Smooth muscle cell (in vitro differentiated cells): ENCODE results near the gene DSCAML1. TPM values are rescaled to one million over a fixed set of nuclear protein-coding genes. Genes with fewer than 3 reads are reported as not detected.

Experiments used
- DNase-seq: peaks from one replicate; lab custom pipeline; 2025; ENCODE audit not compliant: unreplicated experiment; lab: John Stamatoyannopoulos, UW
- H2AFZ ChIP-seq: fragments of 200-600 bp; sonication (generic); 2 replicates; pipeline ENCODE4 v1.6.0; 2016; ENCODE audit warnings: antibody characterized with exemption, low read depth, mild to moderate bottlenecking
- H3F3A ChIP-seq: fragments of 200-600 bp; sonication (generic); 2 replicates; pipeline ENCODE4 v1.6.0; 2017; ENCODE audit warnings: antibody characterized with exemption, low read depth
- H3K27ac ChIP-seq: fragments of 200-600 bp; sonication (generic); 2 replicates; pipeline ENCODE4 v1.5.1; 2016; ENCODE audit warnings: low read depth, mild to moderate bottlenecking
- H3K27me3 ChIP-seq: fragments of 200-600 bp; sonication (generic); 2 replicates; pipeline ENCODE4 v1.6.1; 2016; ENCODE audit warnings: low read depth, mild to moderate bottlenecking
- H3K36me3 ChIP-seq: fragments of 200-600 bp; sonication (generic); 2 replicates; pipeline ENCODE4 v1.5.1; 2016; ENCODE audit warnings: low read depth
- H3K4me1 ChIP-seq: fragments of 200-600 bp; sonication (generic); 2 replicates; pipeline ENCODE4 v1.5.1; 2016; ENCODE audit warnings: low read depth
- H3K4me2 ChIP-seq: fragments of 200-600 bp; sonication (generic); 2 replicates; pipeline ENCODE4 v1.6.0; 2016; ENCODE audit warnings: mild to moderate bottlenecking
- H3K4me3 ChIP-seq: fragments of 200-600 bp; sonication (generic); 2 replicates; pipeline ENCODE4 v1.5.1; 2016; ENCODE audit warnings: mild to moderate bottlenecking
- H3K79me2 ChIP-seq: fragments of 200-600 bp; sonication (generic); 2 replicates; pipeline ENCODE4 v1.6.0; 2016; ENCODE audit warnings: low read depth, mild to moderate bottlenecking
- H3K9ac ChIP-seq: fragments of 200-600 bp; sonication (generic); 2 replicates; pipeline ENCODE4 v1.6.0; 2016; ENCODE audit warnings: low read depth
- H3K9me3 ChIP-seq: fragments of 200-600 bp; sonication (generic); replicated peaks from 2 replicates; pipeline ENCODE4 v1.5.1; 2016; ENCODE audit warnings: low read depth
- H4K20me1 ChIP-seq: fragments of 200-600 bp; sonication (generic); 2 replicates; pipeline ENCODE4 v1.6.0; 2016; ENCODE audit warnings: low read depth
- WGBS: methylation state at CpG from one replicate; pipeline ENCODE4 v1.1.7; 2016; ENCODE audit warnings: low lambda C conversion rate; 5-methylcytosine and 5-hydroxymethylcytosine counted together
- polyA plus RNA-seq: library from polyadenylated mRNA; unstranded; fragments of >200 nt; fragmentation: Nextera tagmentation; extraction: Ambion mirVana; gene quantifications from 2 replicates; pipeline ENCODE4 v1.2.1, GENCODE V29; 2016
- total RNA-seq: library from RNA; depleted of rRNA; stranded (reverse); fragments of >200 nt; gene quantifications from 2 replicates; pipeline ENCODE4 v1.2.3, GENCODE V29; 2014
- TF ChIP-seq, protein P1 (sequence below): fragments of 200-600 bp; sonication (generic); IDR thresholded peaks from 2 replicates; pipeline ENCODE4 v1.5.1; 2017; ENCODE audit warnings: borderline replicate concordance, mild to moderate bottlenecking, antibody characterized with exemption; ENCODE audit not compliant: insufficient read depth, poor library complexity, severe bottlenecking

Gene DSCAML1
- total and polyA plus RNA-seq, 2 experiments from 2014 or later: 0.22 TPM; not detected in 1

DNA sequence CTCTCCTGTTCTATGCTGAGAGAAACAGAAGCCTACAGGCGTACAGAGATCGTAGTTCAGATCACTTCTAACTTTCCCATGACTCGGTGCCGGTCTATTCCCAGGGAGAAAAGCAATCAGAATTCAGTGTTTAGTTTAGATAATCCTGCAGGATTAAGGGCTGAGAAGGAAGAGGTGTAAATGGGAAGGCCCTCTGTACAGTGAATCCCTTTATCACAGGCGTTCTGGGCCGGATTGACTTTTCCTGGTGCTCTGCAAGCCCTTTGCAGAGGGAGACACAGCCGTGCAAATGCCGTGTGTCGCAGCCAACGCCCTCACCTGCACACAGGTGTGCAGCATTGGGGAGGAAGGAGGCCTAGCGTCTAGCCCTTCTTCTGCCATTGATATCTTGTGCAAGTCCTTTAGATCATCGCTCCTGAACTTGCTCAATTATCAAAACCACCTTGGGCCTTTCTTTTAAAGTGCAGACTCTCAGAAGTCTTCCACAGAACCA lies 90.6 kb downstream of the DSCAML1 start:
- H3K4me3 ChIP-seq: no peak overlapping the region
- H3K4me1 ChIP-seq: peaks cover 16% of the 10 kb centered on the region
- H3K9ac ChIP-seq: no peak overlapping the region
- no peaks in the 10 kb centered on the region for H3K36me3 ChIP-seq
- no peak overlapping the region for H2AFZ ChIP-seq
- H3K27me3 ChIP-seq: peaks cover 87% of the 10 kb centered on the region
- no peaks in the 10 kb centered on the region for H4K20me1 ChIP-seq
- H3K27ac ChIP-seq: no peak overlapping the region
- 55% methylated on average over 12 of the region's 12 CpGs for WGBS
- H3F3A ChIP-seq: no peaks in the 10 kb centered on the region
- no peaks in the 10 kb centered on the region for H3K9me3 ChIP-seq
- no peaks in the 10 kb centered on the region for H3K79me2 ChIP-seq
- no peak overlapping the region for H3K4me2 ChIP-seq
- no peak for DNase-seq
- TF ChIP-seq, protein P1, sequence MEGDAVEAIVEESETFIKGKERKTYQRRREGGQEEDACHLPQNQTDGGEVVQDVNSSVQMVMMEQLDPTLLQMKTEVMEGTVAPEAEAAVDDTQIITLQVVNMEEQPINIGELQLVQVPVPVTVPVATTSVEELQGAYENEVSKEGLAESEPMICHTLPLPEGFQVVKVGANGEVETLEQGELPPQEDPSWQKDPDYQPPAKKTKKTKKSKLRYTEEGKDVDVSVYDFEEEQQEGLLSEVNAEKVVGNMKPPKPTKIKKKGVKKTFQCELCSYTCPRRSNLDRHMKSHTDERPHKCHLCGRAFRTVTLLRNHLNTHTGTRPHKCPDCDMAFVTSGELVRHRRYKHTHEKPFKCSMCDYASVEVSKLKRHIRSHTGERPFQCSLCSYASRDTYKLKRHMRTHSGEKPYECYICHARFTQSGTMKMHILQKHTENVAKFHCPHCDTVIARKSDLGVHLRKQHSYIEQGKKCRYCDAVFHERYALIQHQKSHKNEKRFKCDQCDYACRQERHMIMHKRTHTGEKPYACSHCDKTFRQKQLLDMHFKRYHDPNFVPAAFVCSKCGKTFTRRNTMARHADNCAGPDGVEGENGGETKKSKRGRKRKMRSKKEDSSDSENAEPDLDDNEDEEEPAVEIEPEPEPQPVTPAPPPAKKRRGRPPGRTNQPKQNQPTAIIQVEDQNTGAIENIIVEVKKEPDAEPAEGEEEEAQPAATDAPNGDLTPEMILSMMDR: no peak

DNA sequence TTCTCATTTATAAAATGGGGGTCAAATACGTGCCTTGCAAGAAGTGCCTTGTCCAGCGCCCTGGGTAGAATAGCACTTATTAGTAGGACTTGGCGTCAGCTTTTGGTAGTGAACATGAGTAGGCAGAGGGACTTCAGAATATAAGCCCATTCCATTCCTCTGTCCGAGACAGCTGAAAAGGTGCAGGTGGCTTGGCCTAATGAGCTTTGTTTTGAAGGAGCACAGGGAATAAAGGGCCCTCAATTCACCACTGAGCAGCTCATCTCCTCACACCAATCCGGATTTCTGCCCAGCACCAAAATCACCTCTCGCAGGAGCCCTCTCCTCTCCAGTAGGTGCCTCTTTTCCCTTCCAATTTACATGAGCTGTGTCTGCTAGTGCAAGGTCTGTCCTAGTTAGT lies 91.2 kb downstream of the DSCAML1 start:
- Histone ChIP-seq H3K4me3 (no peak overlapping the region), H3K79me2 (no peaks in the 10 kb centered on the region), H2AFZ (no peak overlapping the region), H3K36me3 (no peaks in the 10 kb centered on the region), H3K9me3 (no peaks in the 10 kb centered on the region), H3K27me3 (peaks cover 84% of the 10 kb centered on the region), H4K20me1 (no peaks in the 10 kb centered on the region), H3F3A (no peaks in the 10 kb centered on the region), H3K9ac (no peak overlapping the region), H3K27ac (no peak overlapping the region), H3K4me2 (no peak overlapping the region), H3K4me1 (peaks cover 16% of the 10 kb centered on the region)
- WGBS: 89% methylated on average over 6 of the region's 6 CpGs
- DNase-seq: no peak
- TF ChIP-seq, protein P1: no peak

DNA sequence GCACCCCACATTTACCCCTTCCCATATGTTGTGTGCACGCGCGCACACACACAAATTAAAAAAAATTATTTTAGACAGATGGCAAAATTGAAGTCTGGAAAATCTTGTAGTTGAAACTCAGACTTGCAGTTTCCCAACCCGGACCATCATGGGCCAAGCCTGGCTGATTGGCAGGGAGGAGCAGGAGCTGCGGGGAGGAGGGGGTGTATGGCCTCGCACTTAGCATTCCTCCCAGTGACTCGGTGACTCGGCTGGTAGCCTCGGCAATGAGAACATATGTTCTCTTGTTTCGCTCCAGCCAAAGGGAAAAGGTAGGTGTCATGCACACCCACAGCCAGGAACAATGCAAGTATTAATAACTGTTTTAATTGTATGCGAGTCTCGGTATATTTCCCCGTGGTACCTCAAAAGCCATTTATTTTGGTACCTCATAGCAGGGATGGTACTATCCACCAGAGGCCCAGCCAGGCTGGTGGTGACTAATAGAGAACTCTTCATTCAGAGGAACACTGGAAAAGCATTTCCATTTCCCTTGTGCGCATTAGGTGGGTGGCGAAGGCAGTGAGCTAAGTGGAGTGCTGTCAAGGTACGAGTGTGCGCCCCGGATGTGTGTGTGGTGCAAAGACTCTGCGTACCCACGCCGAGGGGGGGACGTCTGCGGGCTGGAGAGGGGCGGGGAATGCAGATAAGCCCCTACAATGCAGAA lies 92.5 kb downstream of the DSCAML1 start:
- no peak for DNase-seq
- peaks cover 84% of the 10 kb centered on the region for H3K27me3 ChIP-seq
- H3K4me2 ChIP-seq: no peak overlapping the region
- H3K27ac ChIP-seq: no peak overlapping the region
- H4K20me1 ChIP-seq: no peaks in the 10 kb centered on the region
- TF ChIP-seq, protein P1: no peak
- no peaks in the 10 kb centered on the region for H3K36me3 ChIP-seq
- no peaks in the 10 kb centered on the region for H3K9me3 ChIP-seq
- WGBS: 81% methylated on average over 24 of the region's 24 CpGs
- H3F3A ChIP-seq: no peaks in the 10 kb centered on the region
- no peak overlapping the region for H3K9ac ChIP-seq
- H3K4me3 ChIP-seq: no peak overlapping the region
- H3K4me1 ChIP-seq: peaks cover 16% of the 10 kb centered on the region
- H2AFZ ChIP-seq: no peak overlapping the region
- H3K79me2 ChIP-seq: no peaks in the 10 kb centered on the region
